Upper lobe of left lung (tissue), 6 donors: ENCODE measurements around the gene PGAM2. TPM values are rescaled to one million over a fixed set of nuclear protein-coding genes. Genes with fewer than 3 reads are reported as not detected.
"Not testable (repeated sequence)": the region's sequence is repeated elsewhere in the genome, so short reads cannot be mapped to it uniquely, and the experiment has no call there.

Source experiments
- ATAC-seq, 2 donors: fragments of 200-7000 bp; cut with Tn5 transposase; one replicate each; pipeline ENCODE4 v1.9.1; 2022; ENCODE audit warnings: mild to moderate bottlenecking in 2 of 2, moderate library complexity in 2 of 2; ENCODE audit not compliant: low FRiP score in 2 of 2
- DNase-seq, 2 donors: peaks; one replicate each; pipeline ENCODE4 v3.0.0-alpha.2; 2019 to 2020
- H3K27ac ChIP-seq, 4 donors: fragments of 200-600 bp; sonication (generic); one replicate each; pipeline ENCODE4 v1.5.1; 2016 to 2019
- H3K27me3 ChIP-seq, 4 donors: fragments of 200-600 bp; sonication (generic); one replicate each; pipeline ENCODE4 v1.5.1; 2017 to 2019
- H3K36me3 ChIP-seq, 4 donors: fragments of 200-600 bp; sonication (generic); one replicate each; pipeline ENCODE4 v1.5.1; 2016 to 2019
- H3K4me1 ChIP-seq, 4 donors: fragments of 200-600 bp; sonication (generic); one replicate each; pipeline ENCODE4 v1.5.1; 2018 to 2019
- H3K4me3 ChIP-seq, 4 donors: fragments of 200-600 bp; sonication (generic); one replicate each; pipeline ENCODE4 v1.5.1; 2017 to 2019; ENCODE audit warnings: mild to moderate bottlenecking in 2 of 4, moderate library complexity in 1 of 4
- H3K9me3 ChIP-seq, 4 donors: fragments of 200-600 bp; sonication (generic); one replicate each; pipeline ENCODE4 v1.5.1; 2018 to 2019
- POLR2A ChIP-seq, 4 donors: fragments of 450-650 bp; IDR thresholded peaks; one replicate each; pipeline ENCODE4 v1.5.1; 2016 to 2017; ENCODE audit warnings: antibody characterized with exemption in 4 of 4, mild to moderate bottlenecking in 2 of 4
- POLR2AphosphoS5 ChIP-seq, 2 donors: sonication (generic); formaldehyde crosslinking; IDR thresholded peaks; one replicate each; pipeline ENCODE4 v1.5.1; 2017; ENCODE audit warnings: antibody characterized with exemption in 2 of 2
- WGBS, 2 donors: methylation state at CpG; one replicate each; pipeline ENCODE4 v1.1.5; 2017 to 2018; 5-methylcytosine and 5-hydroxymethylcytosine counted together
- total RNA-seq, 6 donors: library from RNA; depleted of rRNA in 4 of 6; stranded (reverse); fragments of >200 nt in 4 of 6; gene quantifications; one replicate each; pipeline versions ENCODE4 v1.1.0 to v1.2.1, GENCODE V29; 2016 to 2021
- donor health status: DM: no; HTN: no; CAD: no; lungs with moderate emphysema.
- donor health status: DM: no; HTN: yes; CAD: no; lungs with severe emphysema.

PGAM2 gene
- total RNA-seq, 6 donors from 2014 or later, result 0.26 to 0.91 (median 0.75) TPM; not detected in 2

DNA sequence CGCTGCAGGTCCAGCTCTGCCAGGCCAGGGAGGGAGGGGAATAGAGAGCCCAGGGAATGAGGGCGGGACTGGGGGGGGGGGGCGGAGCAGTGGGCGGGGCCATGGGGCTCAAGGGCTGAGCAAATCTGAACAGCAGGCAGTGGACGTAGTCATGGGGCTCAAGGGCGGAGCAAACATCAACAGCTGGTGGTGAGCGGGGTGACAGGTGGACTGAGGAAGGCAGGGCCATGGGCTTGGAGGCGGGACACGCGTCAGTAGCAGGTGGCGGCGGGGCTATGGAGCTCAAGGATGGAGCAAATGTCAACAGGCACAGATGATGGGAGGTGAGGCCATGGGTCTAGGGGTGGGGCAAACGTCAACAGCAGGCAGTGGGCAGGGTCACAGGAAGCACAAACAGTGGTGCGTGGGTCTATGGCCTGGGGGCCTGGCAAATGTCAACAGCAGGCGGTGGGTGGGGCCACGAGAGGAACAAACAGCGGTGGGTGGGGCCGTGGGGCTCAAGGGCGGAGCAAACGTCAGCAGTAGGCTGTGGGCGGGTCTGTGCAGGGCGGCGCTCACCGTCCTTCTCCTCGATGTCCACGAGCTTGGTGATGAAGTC lies 26.3 kb downstream of the PGAM2 start:
- ATAC-seq, result peak; percentile 95 to 97
- H3K9me3 ChIP-seq, H3K36me3 ChIP-seq, H3K27me3 ChIP-seq: not testable (repeated sequence)
- peaks cover 6 to 16% (median 8%) of the 10 kb centered on the region in 4 donors for H3K4me1 ChIP-seq
- H3K4me3 ChIP-seq, result peak overlapping the region in 3 of 4 donors; percentile 31 to 45 (median 44)
- peak in 1 of 4 donors; percentile 30 for TF ChIP-seq POLR2A (IDR thresholded peaks at IDR 0.05)
- peak; percentile 29 to 63 for TF ChIP-seq POLR2AphosphoS5 (IDR thresholded peaks at IDR 0.05)
- H3K27ac ChIP-seq, result peak overlapping the region in 3 of 4 donors; percentile 65 to 85 (median 85)
- peak; percentile 96 to 97 for DNase-seq
- WGBS, 2 donors, result 0 to 4% methylated on average over 10 to 14 of the region's 26 CpGs

DNA sequence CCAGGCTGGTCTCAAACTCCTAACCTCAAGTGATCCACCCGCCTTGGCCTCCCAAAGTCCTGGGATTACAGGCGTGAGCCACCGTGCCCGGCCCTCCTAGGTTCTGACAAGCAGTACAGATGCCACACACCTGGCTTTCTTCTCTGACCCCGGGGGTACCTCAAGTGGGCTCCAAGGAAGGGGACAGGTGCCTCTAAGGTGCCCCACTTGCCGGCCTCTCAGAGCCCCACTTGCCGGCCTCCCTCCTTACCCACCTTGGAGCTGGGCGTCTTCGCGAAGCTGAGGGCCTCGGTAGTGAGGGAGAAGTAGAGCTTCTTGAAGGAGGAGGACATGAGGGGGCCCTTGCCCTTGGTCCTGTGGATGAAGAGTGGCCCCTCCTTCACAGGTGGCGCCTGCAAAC lies 26.8 kb downstream of the PGAM2 start:
- DNase-seq, ATAC-seq, H3K27ac ChIP-seq, H3K27me3 ChIP-seq, H3K36me3 ChIP-seq, H3K9me3 ChIP-seq: not testable (repeated sequence)
- whole genome bisulfite sequencing, 2 donors, result 57% methylated on average over 5 of the region's 12 CpGs; no CpG with 5 or more reads in 1 of the 2 donors
- H3K4me1 ChIP-seq, result peaks cover under 1 to 11% (median 3%) of the 10 kb centered on the region in 4 donors
- H3K4me3 ChIP-seq, result peak overlapping the region in 1 of 4 donors; percentile 12

DNA sequence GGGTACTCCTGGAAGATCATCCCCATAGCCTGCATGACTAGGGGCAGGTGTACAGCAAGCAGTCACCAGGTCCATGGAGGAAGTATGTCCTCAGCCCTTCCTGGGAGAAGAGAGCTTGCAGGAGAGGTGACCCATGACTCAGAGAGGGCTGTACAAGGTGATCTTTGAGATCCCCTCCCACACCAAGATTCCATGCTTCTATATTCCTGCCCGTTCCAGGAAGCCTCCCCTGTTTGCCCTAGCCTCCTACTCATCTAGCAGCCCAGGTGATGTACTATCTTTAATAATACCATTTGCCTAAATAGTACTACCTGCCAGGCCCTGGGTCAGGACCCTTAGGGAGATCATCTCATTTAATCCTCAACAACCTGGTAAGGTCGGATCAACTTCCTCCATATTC lies 27.4 kb downstream of the PGAM2 start:
- not testable (repeated sequence) for ATAC-seq, H3K4me1 ChIP-seq, H3K27me3 ChIP-seq, H3K4me3 ChIP-seq, H3K9me3 ChIP-seq, DNase-seq, H3K36me3 ChIP-seq, H3K27ac ChIP-seq
- WGBS, 2 donors, result 68 to 83% methylated on average over 2 of the region's 2 CpGs

DNA sequence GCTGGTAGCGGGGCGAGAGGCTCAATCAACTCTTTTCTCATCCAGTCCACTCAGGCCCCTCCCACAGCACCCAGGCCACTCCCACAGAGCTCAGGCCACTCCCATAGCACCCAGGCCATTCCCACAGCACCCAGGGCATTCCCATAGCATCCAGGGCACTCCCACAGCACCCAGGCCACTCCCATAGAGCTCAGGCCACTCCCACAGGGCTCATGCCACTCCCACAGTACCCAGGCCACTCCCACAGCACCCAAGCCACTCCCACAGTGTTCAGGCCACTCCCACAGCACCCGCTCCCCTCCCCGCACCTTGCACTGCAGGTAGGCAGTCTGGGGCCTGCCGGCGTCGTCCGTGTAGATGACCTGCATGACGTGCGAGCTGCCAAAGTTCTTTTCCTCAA lies 29.0 kb downstream of the PGAM2 start:
- H3K9me3 ChIP-seq, H3K4me1 ChIP-seq, H3K4me3 ChIP-seq, H3K27me3 ChIP-seq, H3K27ac ChIP-seq, H3K36me3 ChIP-seq: not testable (repeated sequence)
- DNase-seq (peak in 1 of 2 donors; percentile 52), ATAC-seq (peak; percentile 7 to 32)
- 55 to 63% methylated on average over 4 to 8 of the region's 10 CpGs for WGBS, 2 donors

DNA sequence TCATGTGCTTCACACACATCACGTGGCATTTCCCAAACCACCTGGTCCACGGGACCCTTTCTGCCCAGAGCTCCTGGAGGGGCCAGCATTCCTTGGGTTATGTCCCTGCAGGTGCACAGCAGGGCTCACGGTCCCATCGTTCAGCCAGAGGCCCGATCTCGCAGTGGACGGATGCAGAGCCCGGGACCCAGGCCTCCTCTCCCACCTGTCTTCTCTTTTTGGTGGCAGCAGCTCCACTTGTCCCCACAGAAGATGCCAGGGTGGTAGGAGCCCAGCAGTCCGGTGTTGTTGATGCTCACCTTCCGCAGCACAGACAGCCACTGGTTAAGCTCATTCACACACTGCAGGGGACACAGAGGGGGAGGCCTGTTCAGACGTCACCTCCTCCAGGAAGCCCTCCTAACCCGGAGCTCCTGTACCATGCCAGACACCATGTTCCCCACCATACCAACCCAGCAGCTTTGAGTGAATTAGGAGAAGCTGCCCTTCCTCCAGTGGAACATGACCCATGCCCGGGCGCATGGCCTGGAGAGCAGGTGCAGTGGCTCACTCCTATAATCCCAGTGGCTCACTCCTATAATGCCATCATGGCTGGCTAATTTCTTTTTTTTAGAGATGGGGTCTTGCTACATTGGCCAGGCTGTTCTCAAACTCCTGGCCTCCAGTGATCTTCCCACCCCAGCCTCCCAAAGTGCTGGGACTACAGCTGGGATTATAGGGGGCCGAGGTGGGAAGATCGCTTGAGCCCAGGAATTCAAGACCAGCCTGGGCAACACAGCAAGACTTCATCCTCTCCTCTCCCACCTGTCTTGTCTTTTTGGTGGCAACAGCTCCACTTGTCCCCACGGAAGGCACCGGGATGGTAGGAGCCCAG lies 31.2 kb downstream of the PGAM2 start:
- H3K27me3 ChIP-seq, H3K9me3 ChIP-seq, DNase-seq, H3K36me3 ChIP-seq, H3K27ac ChIP-seq, ATAC-seq, H3K4me3 ChIP-seq, H3K4me1 ChIP-seq: not testable (repeated sequence)
- 80 to 95% methylated on average over 4 to 16 of the region's 18 CpGs for WGBS, 2 donors

DNA sequence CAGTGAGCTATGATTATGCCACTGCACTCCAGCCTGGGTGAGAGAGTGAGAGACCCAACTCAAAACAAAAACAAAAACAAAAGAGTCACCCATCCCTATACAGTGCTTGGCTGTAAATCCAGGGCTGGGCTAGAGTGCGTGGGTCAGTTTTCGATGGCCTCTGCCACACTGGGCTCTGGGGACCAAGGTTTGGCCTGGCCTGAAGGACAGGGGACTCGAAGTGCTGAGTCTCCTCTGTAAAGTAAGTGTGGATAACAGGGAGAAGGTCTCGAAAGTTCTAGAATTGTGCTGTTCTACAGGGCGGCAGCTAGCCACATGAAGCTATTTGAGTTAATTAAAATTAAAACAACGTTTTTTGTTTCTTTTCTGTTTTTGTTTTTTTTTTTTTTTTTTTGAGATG lies 33.3 kb downstream of the PGAM2 start:
- not testable (repeated sequence) for H3K9me3 ChIP-seq, H3K36me3 ChIP-seq, H3K27me3 ChIP-seq, H3K27ac ChIP-seq, H3K4me3 ChIP-seq, ATAC-seq, H3K4me1 ChIP-seq, DNase-seq
- WGBS, 2 donors, result 84 to 87% methylated on average over 6 of the region's 6 CpGs

DNA sequence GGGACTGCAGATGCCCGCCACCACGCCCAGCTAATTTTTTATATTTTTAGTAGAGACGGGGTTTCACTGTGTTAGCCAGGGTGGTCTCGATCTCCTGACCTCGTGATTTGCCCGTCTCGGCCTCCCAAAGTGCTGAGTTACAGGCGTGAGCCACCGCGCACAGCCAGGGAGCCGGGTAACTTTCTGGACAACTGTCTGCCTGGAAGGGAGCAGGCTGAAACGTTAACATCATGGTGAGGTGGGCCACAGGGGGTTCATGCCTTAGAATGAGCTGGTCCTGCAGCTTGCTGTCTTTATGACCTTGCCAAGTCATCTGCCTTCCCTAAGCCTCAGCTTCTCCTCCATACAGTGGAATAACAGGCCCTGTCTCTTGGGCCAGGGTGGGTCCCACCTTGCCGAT lies 34.0 kb downstream of the PGAM2 start:
- DNase-seq, H3K27ac ChIP-seq, H3K27me3 ChIP-seq, H3K36me3 ChIP-seq, H3K4me1 ChIP-seq, H3K9me3 ChIP-seq, ATAC-seq, H3K4me3 ChIP-seq: not testable (repeated sequence)
- WGBS, 2 donors, result 94% methylated on average over 12 of the region's 13 CpGs

DNA sequence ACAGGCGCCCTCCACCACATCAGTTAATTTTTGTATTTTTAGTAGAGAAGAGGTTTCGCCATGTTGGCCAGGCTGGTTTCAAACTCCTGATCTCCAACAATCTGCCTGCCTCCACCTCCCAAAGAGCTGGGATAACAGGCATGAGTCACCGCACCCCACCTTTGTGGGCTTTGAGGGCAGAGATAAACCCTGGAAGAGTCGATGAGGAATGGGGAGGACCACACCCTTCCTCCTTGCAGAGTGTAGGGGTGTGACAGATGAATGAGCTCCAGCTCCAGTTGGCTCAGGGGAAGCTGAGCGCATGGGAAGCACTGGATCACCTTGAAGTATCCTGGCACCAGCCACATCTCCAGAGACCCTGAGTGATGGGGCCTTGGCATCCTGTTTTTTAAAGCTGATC lies 35.3 kb downstream of the PGAM2 start:
- ATAC-seq, H3K27me3 ChIP-seq, H3K36me3 ChIP-seq, H3K27ac ChIP-seq, DNase-seq, H3K4me3 ChIP-seq, H3K4me1 ChIP-seq, H3K9me3 ChIP-seq: not testable (repeated sequence)
- WGBS, 2 donors, result no CpG with 5 or more reads among the region's 5 CpGs

DNA sequence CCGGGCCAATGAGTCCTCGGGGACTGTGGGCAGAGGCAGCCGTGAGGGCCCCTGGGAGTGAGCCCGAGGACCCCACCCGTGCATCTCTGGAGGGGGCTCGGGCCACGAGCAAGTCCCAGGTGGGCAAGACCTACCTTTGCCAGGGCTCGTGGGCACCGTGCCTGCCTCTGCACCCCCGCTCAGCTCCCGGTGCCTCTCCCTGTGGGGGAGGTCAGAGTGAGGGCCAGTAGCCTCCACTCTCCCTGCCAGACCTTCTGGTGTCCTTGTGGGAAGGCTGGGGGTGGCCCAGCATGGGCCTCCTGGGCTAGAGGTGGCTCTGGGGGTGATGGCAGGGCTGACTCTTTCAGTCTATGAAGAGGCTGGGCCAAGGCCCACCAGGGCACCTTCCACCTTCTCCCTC lies 35.9 kb downstream of the PGAM2 start:
- not testable (repeated sequence) for H3K27ac ChIP-seq, H3K4me3 ChIP-seq, H3K27me3 ChIP-seq, H3K36me3 ChIP-seq, H3K9me3 ChIP-seq, ATAC-seq, H3K4me1 ChIP-seq
- WGBS, 2 donors, result no CpG with 5 or more reads among the region's 11 CpGs
- DNase-seq, result peak in 1 of 2 donors; percentile 62

DNA sequence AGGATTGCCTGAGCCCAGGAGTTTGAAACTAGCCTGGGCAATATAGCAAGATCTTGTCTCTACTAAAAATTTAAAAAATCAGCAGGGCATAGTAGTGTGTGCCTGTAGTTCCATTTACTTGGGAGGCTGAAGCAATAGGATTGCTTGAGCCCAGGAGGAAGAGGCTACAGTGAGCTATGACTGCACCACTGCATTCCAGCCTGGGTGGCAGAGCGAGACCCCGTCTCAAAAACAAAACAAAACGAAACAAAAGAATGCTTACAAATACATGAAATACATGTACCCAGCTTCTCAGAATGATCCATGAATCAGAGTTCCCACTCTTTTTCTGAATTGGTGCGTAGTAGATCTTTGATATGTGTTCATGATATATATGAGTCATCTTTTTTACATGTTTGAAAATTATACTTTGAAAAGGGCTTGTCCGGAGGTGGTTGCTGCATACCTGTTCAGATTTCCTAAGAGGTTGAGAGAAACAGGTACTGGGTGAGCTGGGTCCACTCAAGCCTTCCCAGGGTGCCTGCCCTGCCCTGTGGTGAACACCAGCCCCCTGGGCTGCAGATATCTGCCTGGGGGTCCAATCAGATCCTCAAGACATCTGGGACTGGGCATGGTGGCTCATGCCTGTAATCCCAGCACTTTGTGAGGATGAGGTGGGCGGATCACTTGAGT lies 42.4 kb downstream of the PGAM2 start:
- H3K27me3 ChIP-seq, H3K9me3 ChIP-seq, H3K36me3 ChIP-seq, ATAC-seq, H3K4me3 ChIP-seq, DNase-seq, H3K27ac ChIP-seq: not testable (repeated sequence)
- 63 to 71% methylated on average over 5 of the region's 6 CpGs for WGBS, 2 donors
- peaks cover 3 to 18% (median 8%) of the 10 kb centered on the region in 4 donors for H3K4me1 ChIP-seq

DNA sequence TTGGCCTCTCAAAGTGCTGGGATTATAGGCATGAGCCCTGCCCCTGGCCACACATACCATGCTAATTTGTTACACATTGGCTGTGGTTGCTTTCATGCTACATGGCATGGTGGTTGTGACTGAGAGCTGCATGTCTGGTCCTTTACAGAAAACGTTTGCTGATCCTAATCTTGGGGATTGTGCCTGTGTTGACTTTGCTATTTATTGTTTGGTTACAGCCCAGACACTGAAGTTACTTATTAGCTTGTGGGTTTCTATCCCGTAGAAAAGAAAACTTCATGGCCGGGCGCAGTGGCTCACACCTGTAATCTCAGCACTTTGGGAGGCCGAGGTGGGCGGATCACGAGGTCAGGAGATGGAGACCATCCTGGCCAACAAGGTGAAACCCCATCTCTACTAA lies 43.3 kb downstream of the PGAM2 start:
- ATAC-seq, H3K27me3 ChIP-seq, H3K27ac ChIP-seq, H3K9me3 ChIP-seq, H3K36me3 ChIP-seq, DNase-seq, H3K4me3 ChIP-seq: not testable (repeated sequence)
- peaks cover 3 to 22% (median 12%) of the 10 kb centered on the region in 4 donors for H3K4me1 ChIP-seq
- 64 to 78% methylated on average over 6 of the region's 7 CpGs for WGBS, 2 donors

DNA sequence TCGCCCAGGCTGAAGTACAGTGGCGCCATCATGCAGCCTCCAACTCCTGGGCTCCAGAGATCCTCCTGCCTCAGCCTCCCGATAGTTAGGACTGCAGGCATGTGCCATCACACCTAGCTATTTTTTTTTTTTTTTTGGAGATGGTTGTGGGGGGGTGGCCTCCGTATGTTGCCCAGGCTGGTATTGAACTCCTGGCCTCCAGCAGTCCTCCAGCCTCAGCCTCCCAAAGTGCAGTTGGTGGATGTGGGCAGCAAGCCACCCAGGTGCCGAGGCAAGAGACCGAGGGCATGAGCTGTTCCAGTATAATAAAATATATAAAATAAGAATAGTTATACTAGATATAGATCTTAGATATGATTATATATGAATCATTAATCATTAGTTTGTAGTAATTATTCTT lies 45.5 kb downstream of the PGAM2 start:
- WGBS, 2 donors, result 86 to 91% methylated on average over 6 of the region's 6 CpGs
- not testable (repeated sequence) for ATAC-seq, H3K36me3 ChIP-seq, DNase-seq, H3K4me3 ChIP-seq, H3K9me3 ChIP-seq, H3K27me3 ChIP-seq
- peaks cover 3 to 25% (median 12%) of the 10 kb centered on the region in 4 donors for H3K4me1 ChIP-seq
- peak overlapping the region in 1 of 4 donors; percentile 88 for H3K27ac ChIP-seq
